Breast epithelium (tissue), 3 donors: ENCODE measurements around the gene CTU1.

Source experiments
- CTCF ChIP-seq, 3 donors: fragments of 450-650 bp; IDR thresholded peaks; one replicate each; pipeline ENCODE4 v1.5.1; 2016 to 2017; ENCODE audit warnings: antibody characterized with exemption in 3 of 3, mild to moderate bottlenecking in 3 of 3, moderate library complexity in 3 of 3
- POLR2AphosphoS5 ChIP-seq, 3 donors: sonication (generic); formaldehyde crosslinking; IDR thresholded peaks; one replicate each; pipeline ENCODE4 v1.6.1; 2017; ENCODE audit warnings: antibody characterized with exemption in 3 of 3

GRCh38 chr19:51103926-51104341 lies 4.3 kb downstream of the CTU1 start:
- no peak for TF ChIP-seq POLR2AphosphoS5 (IDR thresholded peaks at IDR 0.05)
- TF ChIP-seq CTCF (IDR thresholded peaks at IDR 0.05): no peak
